Gastrocnemius medialis (tissue), 4 donors: Measurements from ENCODE around the gene DDX4. TPM values are rescaled to one million over a fixed set of nuclear protein-coding genes. Genes with fewer than 3 reads are reported as not detected.

ENCODE experiments used
- ATAC-seq, 2 donors: fragments of 150-250 bp; one replicate each; pipeline ENCODE4 v1.9.1; 2016
- DNase-seq, 2 donors: peaks; one replicate each; pipeline ENCODE4 v3.0.0-alpha.2; 2019
- H3K27ac ChIP-seq, 4 donors: fragments of 200-600 bp; sonication (generic); 1 replicate in 1 of 4; 2 replicates in 3 of 4; pipeline ENCODE4 v1.5.1; 2016 to 2018; ENCODE audit warnings: mild to moderate bottlenecking in 2 of 4, moderate library complexity in 1 of 4
- H3K27me3 ChIP-seq, 3 donors: fragments of 200-600 bp; sonication (generic) in 2 of 3; 1 replicate in 1 of 3; 2 replicates in 2 of 3; pipeline versions ENCODE4 v1.5.1 to v1.6.0; 2016 to 2019; ENCODE audit warnings: mild to moderate bottlenecking in 1 of 3, moderate library complexity in 1 of 3
- H3K36me3 ChIP-seq, 2 donors: fragments of 200-600 bp; sonication (generic) in 1 of 2; one replicate each; pipeline ENCODE4 v1.5.1; 2017 to 2018
- H3K4me1 ChIP-seq, 2 donors: fragments of 200-600 bp; sonication (generic) in 1 of 2; one replicate each; pipeline ENCODE4 v1.5.1; 2016 to 2017; ENCODE audit warnings: mild to moderate bottlenecking in 2 of 2
- H3K4me3 ChIP-seq, 4 donors: fragments of 200-600 bp; sonication (generic) in 3 of 4; 1 replicate in 1 of 4; 2 replicates in 3 of 4; pipeline ENCODE4 v1.5.1; 2016 to 2019; ENCODE audit warnings: mild to moderate bottlenecking in 2 of 4
- H3K9me3 ChIP-seq, 3 donors: fragments of 200-600 bp; sonication (generic) in 2 of 3; 1 replicate in 1 of 3; 2 replicates in 2 of 3; pipeline ENCODE4 v1.5.1; 2016 to 2019
- POLR2A ChIP-seq, 2 donors: fragments of 450-650 bp; IDR thresholded peaks; one replicate each; pipeline ENCODE4 v1.6.1; 2017; ENCODE audit warnings: antibody characterized with exemption in 2 of 2, mild to moderate bottlenecking in 2 of 2, moderate library complexity in 2 of 2
- in situ Hi-C, 4 donors: fragments of 200-750 bp; cut with MboI; loops; one replicate each; pipeline versions ENCODE4 v1.15.0 to v1.8.0; 2017; ENCODE audit warnings: low sequenced_read_pairs in 4 of 4
- intact Hi-C: fragments of 100-400 bp; cut with DNase I; formaldehyde crosslinking; loops from one replicate; pipeline ENCODE4 v1.15.1; 2023; ENCODE audit warnings: low total_unique reads
- total RNA-seq, 4 donors: library from RNA; depleted of rRNA; stranded (reverse); fragments of >200 nt; gene quantifications; one replicate each; pipeline versions ENCODE4 v1.1.0 to v1.2.3, GENCODE V29; 2016
- TF ChIP-seq, protein P1 (sequence below), 5 experiments: fragments of 450-650 bp in 3 of 5; fragments of 200-600 bp in 2 of 5; sonication (generic) in 2 of 5; IDR thresholded peaks in 4 of 5; conservative IDR thresholded peaks in 1 of 5; 1 replicate in 4 of 5; 2 replicates in 1 of 5; pipeline ENCODE4 v1.5.1; 2016 to 2019; ENCODE audit warnings: antibody characterized with exemption in 5 of 5, mild to moderate bottlenecking in 3 of 5, moderate library complexity in 3 of 5

The DDX4 gene
- total RNA-seq, 4 donors from 2014 or later: not detected

DNA sequence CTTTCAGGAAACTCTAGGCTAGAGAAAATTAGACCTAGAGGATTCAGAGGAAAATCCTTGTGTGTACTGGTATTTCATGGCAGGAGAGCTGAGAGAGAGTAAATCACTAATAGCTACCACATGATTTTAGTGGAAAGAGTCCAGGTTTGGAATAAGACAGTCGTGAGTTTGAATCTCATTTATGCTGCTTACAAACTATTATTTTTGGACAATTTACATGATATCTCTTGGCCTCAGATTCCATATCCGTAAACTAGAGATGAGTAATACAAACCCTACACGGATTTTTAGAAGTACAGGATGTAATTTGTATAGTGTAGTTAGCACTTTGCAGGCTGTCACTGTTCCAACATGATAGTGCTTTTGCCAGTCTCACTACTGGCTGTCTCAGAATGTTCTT is 116.0 kb downstream of the DDX4 start:
- no peaks in the 10 kb centered on the region for H3K27me3 ChIP-seq
- H3K27ac ChIP-seq: no peak overlapping the region
- no peaks in the 10 kb centered on the region for H3K9me3 ChIP-seq
- H3K4me1 ChIP-seq: no peaks in the 10 kb centered on the region
- no peak overlapping the region for H3K4me3 ChIP-seq
- intact Hi-C loops (no loop called here), in situ Hi-C loops (no loop called here)
- TF ChIP-seq, protein P1, sequence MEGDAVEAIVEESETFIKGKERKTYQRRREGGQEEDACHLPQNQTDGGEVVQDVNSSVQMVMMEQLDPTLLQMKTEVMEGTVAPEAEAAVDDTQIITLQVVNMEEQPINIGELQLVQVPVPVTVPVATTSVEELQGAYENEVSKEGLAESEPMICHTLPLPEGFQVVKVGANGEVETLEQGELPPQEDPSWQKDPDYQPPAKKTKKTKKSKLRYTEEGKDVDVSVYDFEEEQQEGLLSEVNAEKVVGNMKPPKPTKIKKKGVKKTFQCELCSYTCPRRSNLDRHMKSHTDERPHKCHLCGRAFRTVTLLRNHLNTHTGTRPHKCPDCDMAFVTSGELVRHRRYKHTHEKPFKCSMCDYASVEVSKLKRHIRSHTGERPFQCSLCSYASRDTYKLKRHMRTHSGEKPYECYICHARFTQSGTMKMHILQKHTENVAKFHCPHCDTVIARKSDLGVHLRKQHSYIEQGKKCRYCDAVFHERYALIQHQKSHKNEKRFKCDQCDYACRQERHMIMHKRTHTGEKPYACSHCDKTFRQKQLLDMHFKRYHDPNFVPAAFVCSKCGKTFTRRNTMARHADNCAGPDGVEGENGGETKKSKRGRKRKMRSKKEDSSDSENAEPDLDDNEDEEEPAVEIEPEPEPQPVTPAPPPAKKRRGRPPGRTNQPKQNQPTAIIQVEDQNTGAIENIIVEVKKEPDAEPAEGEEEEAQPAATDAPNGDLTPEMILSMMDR (IDR thresholded peaks at IDR 0.05 in 4 of 5, conservative IDR thresholded peaks at IDR 0.05 in 1 of 5): no peak
- TF ChIP-seq POLR2A (IDR thresholded peaks at IDR 0.05): no peak
- DNase-seq (no peak), ATAC-seq (no peak)
- H3K36me3 ChIP-seq: no peaks in the 10 kb centered on the region

DNA sequence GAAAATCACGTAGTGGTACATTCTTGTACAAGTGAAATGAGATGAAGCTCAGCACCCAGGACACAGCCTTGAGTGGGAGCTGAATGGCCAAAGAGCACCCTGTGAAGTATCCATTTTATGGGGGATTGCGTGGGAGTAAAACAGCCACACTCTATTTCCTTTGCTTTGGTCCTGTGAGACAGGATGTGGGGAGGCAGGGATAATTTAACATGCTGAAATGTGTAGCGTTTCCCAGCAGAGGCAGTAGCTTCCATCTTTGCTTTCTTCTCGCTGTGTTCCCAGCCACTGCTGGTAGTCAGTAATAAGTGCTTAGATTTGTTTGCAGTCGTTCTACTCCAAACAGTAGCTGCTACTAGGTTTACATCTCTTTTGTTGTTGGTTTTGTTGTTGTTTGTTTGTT is 117.6 kb downstream of the DDX4 start:
- Histone ChIP-seq H3K4me1 (no peaks in the 10 kb centered on the region), H3K9me3 (no peaks in the 10 kb centered on the region), H3K27ac (no peak overlapping the region), H3K4me3 (no peak overlapping the region), H3K27me3 (no peaks in the 10 kb centered on the region), H3K36me3 (no peaks in the 10 kb centered on the region)
- no peak for DNase-seq
- intact Hi-C loops: no loop called here
- TF ChIP-seq, protein P1 (IDR thresholded peaks at IDR 0.05 in 4 of 5, conservative IDR thresholded peaks at IDR 0.05 in 1 of 5): no peak
- no peak for TF ChIP-seq POLR2A (IDR thresholded peaks at IDR 0.05)
- ATAC-seq: no peak
- in situ Hi-C loops: no loop called here

DNA sequence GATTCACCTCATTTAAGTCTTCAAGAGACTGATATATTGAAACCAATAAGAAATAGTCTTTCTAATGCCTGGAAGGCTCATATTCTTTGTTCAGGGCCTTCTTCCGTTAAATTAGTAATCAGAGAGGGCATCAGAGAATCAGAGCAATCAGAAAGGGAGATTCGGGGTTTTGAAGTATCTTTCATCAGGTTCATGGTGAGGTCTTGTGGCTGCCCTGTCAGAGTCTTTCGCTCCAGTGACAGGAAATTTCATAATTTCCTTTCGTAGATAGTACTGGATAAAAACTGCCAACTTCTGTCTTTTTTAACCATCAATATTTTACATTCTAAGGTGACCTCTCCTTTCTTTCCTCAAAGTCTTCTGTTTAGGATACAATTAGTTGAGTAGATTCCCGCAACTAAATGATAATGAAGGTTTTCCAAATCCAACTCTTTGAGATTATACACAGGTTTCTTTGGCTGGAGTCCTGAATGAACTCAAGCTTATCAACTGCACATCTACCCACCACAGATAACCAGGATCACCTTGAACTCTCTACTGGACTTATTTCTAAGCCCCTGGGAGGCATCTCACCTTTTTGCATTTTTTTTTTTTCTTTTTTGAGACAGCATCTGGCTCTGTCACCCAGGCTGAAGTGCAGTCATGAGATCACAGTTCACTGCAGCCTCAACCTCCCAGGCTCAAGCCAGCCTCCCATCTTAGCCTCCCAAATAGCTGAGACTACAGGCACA is 118.8 kb downstream of the DDX4 start:
- no peak for ATAC-seq
- in situ Hi-C loops: no loop called here
- intact Hi-C loops: no loop called here

DNA sequence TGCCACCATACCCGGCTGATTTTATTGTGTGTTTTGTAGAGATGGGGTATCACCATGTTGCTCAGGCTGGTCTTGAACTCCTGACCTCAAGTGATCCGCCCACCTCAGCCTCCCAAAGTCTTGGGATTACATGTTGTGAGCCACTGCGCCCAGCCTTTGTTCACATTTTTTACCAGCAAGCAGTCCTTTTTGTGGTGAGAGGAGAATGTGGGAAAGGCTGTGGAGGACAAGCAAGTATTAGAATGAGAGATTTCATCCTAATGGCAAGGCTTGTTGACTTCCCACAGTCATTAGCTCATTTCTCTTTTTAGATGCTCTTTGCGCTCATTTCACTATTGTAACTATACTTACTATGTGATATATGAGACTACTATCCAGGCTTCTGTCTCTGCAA is 119.4 kb downstream of the DDX4 start:
- ATAC-seq: no peak
- no peak for TF ChIP-seq POLR2A (IDR thresholded peaks at IDR 0.05)
- TF ChIP-seq, protein P1 (IDR thresholded peaks at IDR 0.05 in 4 of 5, conservative IDR thresholded peaks at IDR 0.05 in 1 of 5): no peak
- H3K4me3 ChIP-seq: no peak overlapping the region
- no peaks in the 10 kb centered on the region for H3K4me1 ChIP-seq
- intact Hi-C loops (no loop called here), in situ Hi-C loops (no loop called here)
- H3K27ac ChIP-seq: no peak overlapping the region
- DNase-seq: no peak
- no peaks in the 10 kb centered on the region for H3K9me3 ChIP-seq
- no peaks in the 10 kb centered on the region for H3K36me3 ChIP-seq
- no peaks in the 10 kb centered on the region for H3K27me3 ChIP-seq

More for the DNA sequence above, 118.8 kb downstream of the DDX4 start:
- H3K27me3 ChIP-seq: no peaks in the 10 kb centered on the region
- H3K9me3 ChIP-seq: no peaks in the 10 kb centered on the region
- no peaks in the 10 kb centered on the region for H3K36me3 ChIP-seq
- no peak overlapping the region for H3K27ac ChIP-seq
- no peak for DNase-seq
- TF ChIP-seq, protein P1 (IDR thresholded peaks at IDR 0.05 in 4 of 5, conservative IDR thresholded peaks at IDR 0.05 in 1 of 5): no peak
- TF ChIP-seq POLR2A (IDR thresholded peaks at IDR 0.05): no peak
- no peak overlapping the region for H3K4me3 ChIP-seq
- no peaks in the 10 kb centered on the region for H3K4me1 ChIP-seq

DNA sequence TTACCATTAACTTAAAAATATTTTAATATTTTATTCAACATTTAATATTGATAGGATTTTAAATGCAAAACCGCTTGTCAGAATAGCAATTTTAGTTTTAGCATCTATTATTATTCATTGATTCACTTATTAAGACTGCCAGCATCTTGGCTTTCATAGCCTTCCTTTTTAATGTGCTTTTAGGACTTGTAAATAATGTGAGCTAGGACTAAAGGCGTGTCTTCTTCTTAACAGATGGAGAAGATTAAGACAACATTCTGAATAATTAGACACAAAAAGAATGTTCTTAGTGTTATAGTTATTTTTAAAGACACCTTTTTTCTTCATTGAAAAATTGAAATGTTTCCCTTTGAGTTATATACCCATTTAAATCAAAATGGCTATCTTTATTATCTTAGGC is 120.2 kb downstream of the DDX4 start:
- TF ChIP-seq, protein P1 (IDR thresholded peaks at IDR 0.05 in 4 of 5, conservative IDR thresholded peaks at IDR 0.05 in 1 of 5): no peak
- no peak for TF ChIP-seq POLR2A (IDR thresholded peaks at IDR 0.05)
- H3K4me1 ChIP-seq: no peaks in the 10 kb centered on the region
- H3K27me3 ChIP-seq: no peaks in the 10 kb centered on the region
- intact Hi-C loops: no loop called here
- DNase-seq: no peak
- in situ Hi-C loops: no loop called here
- H3K4me3 ChIP-seq: no peak overlapping the region
- ATAC-seq: no peak
- no peaks in the 10 kb centered on the region for H3K9me3 ChIP-seq
- no peak overlapping the region for H3K27ac ChIP-seq
- H3K36me3 ChIP-seq: no peaks in the 10 kb centered on the region
